ENCODE data around the gene SYNPO2L.

GRCh38 chr10:73597346-73597745 lies 58.5 kb downstream of the SYNPO2L start:
- TF ChIP-seq CTCF (IDR thresholded peaks at IDR 0.05) (no peak), POLR2A (IDR thresholded peaks at IDR 0.05) (no peak)
